Prostate gland (tissue), 2 donors: Measurements from ENCODE around the gene MFAP2. TPM values are rescaled to one million over a fixed set of nuclear protein-coding genes. Genes with fewer than 3 reads are reported as not detected.

ENCODE experiments used
- DNase-seq: peaks from one replicate; pipeline ENCODE4 v3.0.0-alpha.2; 2019; ENCODE audit warnings: low spot score
- H3K27ac ChIP-seq, 2 donors: fragments of 200-600 bp; sonication (generic); 2 replicates each; pipeline ENCODE4 v1.5.1; 2017 to 2019
- H3K27me3 ChIP-seq: fragments of 200-600 bp; sonication (generic); replicated peaks from 2 replicates; pipeline ENCODE4 v1.5.1; 2019; ENCODE audit not compliant: insufficient read depth
- H3K36me3 ChIP-seq, 2 donors: fragments of 200-600 bp; sonication (generic); 1 replicate in 1 of 2; 2 replicates in 1 of 2; pipeline versions ENCODE4 v1.5.1 to v1.8.1; 2017 to 2019
- H3K4me1 ChIP-seq: fragments of 200-600 bp; sonication (generic); replicated peaks from 2 replicates; pipeline ENCODE4 v1.5.1; 2019
- H3K4me3 ChIP-seq, 2 donors: fragments of 200-600 bp; sonication (generic); 2 replicates each; pipeline ENCODE4 v1.5.1; 2017 to 2019
- H3K9me3 ChIP-seq: fragments of 200-600 bp; sonication (generic); 2 replicates; pipeline ENCODE4 v1.5.1; 2017
- CTCF ChIP-seq, 4 experiments: fragments of 200-600 bp in 2 of 4; fragments of 450-650 bp in 2 of 4; sonication (generic) in 2 of 4; IDR thresholded peaks; 1 replicate in 3 of 4; 2 replicates in 1 of 4; pipeline ENCODE4 v1.5.1; 2016 to 2019; ENCODE audit warnings: antibody characterized with exemption in 4 of 4, mild to moderate bottlenecking in 2 of 4, moderate library complexity in 2 of 4
- POLR2A ChIP-seq: fragments of 450-650 bp; IDR thresholded peaks from one replicate; pipeline ENCODE4 v1.6.1; 2016; ENCODE audit warnings: antibody characterized with exemption, mild to moderate bottlenecking
- POLR2AphosphoS5 ChIP-seq: sonication (generic); formaldehyde crosslinking; IDR thresholded peaks from one replicate; pipeline ENCODE4 v1.6.1; 2017; ENCODE audit warnings: antibody characterized with exemption
- WGBS: methylation state at CpG from one replicate; pipeline ENCODE4 v1.1.5; 2018; 5-methylcytosine and 5-hydroxymethylcytosine counted together
- intact Hi-C: fragments of 100-400 bp; cut with DNase I; formaldehyde crosslinking; loops from one replicate; pipeline ENCODE4 v1.14.2; 2022
- total RNA-seq, 2 donors: library from RNA; depleted of rRNA; stranded (reverse); fragments of >200 nt; gene quantifications; one replicate each; pipeline ENCODE4 v1.1.0, GENCODE V29; 2016

MFAP2 gene
- total RNA-seq, 2 donors from 2014 or later: 6.3 to 31.0 TPM

- no peak for DNase-seq
- Histone ChIP-seq H3K36me3 (no peaks in the 10 kb centered on the region), H3K4me3 (no peak overlapping the region), H3K9me3 (no peaks in the 10 kb centered on the region), H3K27me3 (no peaks in the 10 kb centered on the region), H3K27ac (no peak overlapping the region), H3K4me1 (no peaks in the 10 kb centered on the region)
- TF ChIP-seq POLR2AphosphoS5 (no peak), POLR2A (no peak), CTCF (IDR thresholded peaks at IDR 0.05) (no peak)
- WGBS: 87% methylated on average over 5 of the region's 12 CpGs
- intact Hi-C loops: no loop called here
Measured at GRCh38 chr1:16991571-16991970, 11.2 kb upstream of the MFAP2 start.

- no peak for DNase-seq
- WGBS: 91% methylated on average over 22 of the region's 22 CpGs
- no peaks in the 10 kb centered on the region for H3K36me3 ChIP-seq
- H3K4me3 ChIP-seq: no peak overlapping the region
- no peaks in the 10 kb centered on the region for H3K27me3 ChIP-seq
- intact Hi-C loops: no loop called here
- no peaks in the 10 kb centered on the region for H3K9me3 ChIP-seq
- TF ChIP-seq POLR2A (no peak), POLR2AphosphoS5 (no peak), CTCF (IDR thresholded peaks at IDR 0.05) (no peak)
- H3K4me1 ChIP-seq: no peaks in the 10 kb centered on the region
- H3K27ac ChIP-seq: no peak overlapping the region
Measured at GRCh38 chr1:16989676-16990391, 9.4 kb upstream of the MFAP2 start.

- 95% methylated on average over 13 of the region's 13 CpGs for WGBS
- no peaks in the 10 kb centered on the region for H3K36me3 ChIP-seq
- DNase-seq: no peak
Measured at GRCh38 chr1:16988210-16988609, 7.8 kb upstream of the MFAP2 start.

GRCh38 chr1:16986962-16987361, 6.5 kb upstream of the MFAP2 start:
- Histone ChIP-seq H3K36me3 (no peaks in the 10 kb centered on the region), H3K27me3 (no peaks in the 10 kb centered on the region), H3K27ac (no peak overlapping the region), H3K4me1 (no peaks in the 10 kb centered on the region), H3K9me3 (no peaks in the 10 kb centered on the region), H3K4me3 (no peak overlapping the region)
- no peak for DNase-seq
- intact Hi-C loops: no loop called here
- 80% methylated on average over 11 of the region's 16 CpGs for WGBS
- TF ChIP-seq POLR2AphosphoS5: no peak
- no peak for TF ChIP-seq CTCF (IDR thresholded peaks at IDR 0.05)
- no peak for TF ChIP-seq POLR2A

More at GRCh38 chr1:16988210-16988609, 7.8 kb upstream of the MFAP2 start:
- Histone ChIP-seq H3K27me3 (no peaks in the 10 kb centered on the region), H3K9me3 (no peaks in the 10 kb centered on the region), H3K4me1 (no peaks in the 10 kb centered on the region), H3K27ac (no peak overlapping the region), H3K4me3 (no peak overlapping the region)
- intact Hi-C loops: no loop called here
- TF ChIP-seq POLR2AphosphoS5: no peak
- TF ChIP-seq POLR2A: no peak
- no peak for TF ChIP-seq CTCF (IDR thresholded peaks at IDR 0.05)

- Histone ChIP-seq H3K27ac (no peak overlapping the region), H3K27me3 (no peaks in the 10 kb centered on the region), H3K4me3 (no peak overlapping the region), H3K36me3 (no peaks in the 10 kb centered on the region), H3K9me3 (no peaks in the 10 kb centered on the region), H3K4me1 (no peaks in the 10 kb centered on the region)
- 89% methylated on average over 20 of the region's 23 CpGs for WGBS
- DNase-seq: no peak
- TF ChIP-seq POLR2AphosphoS5 (no peak), CTCF (IDR thresholded peaks at IDR 0.05) (no peak), POLR2A (no peak)
- intact Hi-C loops: no loop called here
Measured at GRCh38 chr1:16986560-16986959, 6.1 kb upstream of the MFAP2 start.
